CD4-positive, alpha-beta T cell treated with Interleukin-4 for 4 hours (primary cell): ENCODE measurements around the gene HS1BP3.

Experiments
- DNase-seq: peaks from one replicate; pipeline ENCODE4 v3.0.0-alpha.2; 2020

HS1BP3 gene

GRCh38 chr2:20643060-20643459 is 7.8 kb downstream of the HS1BP3 start:
- no peak for DNase-seq

GRCh38 chr2:20642055-20642971 is 8.6 kb downstream of the HS1BP3 start:
- peak; percentile 52 for DNase-seq

- no peak for DNase-seq
Measured at GRCh38 chr2:20641123-20641985, 9.5 kb downstream of the HS1BP3 start.

- no peak for DNase-seq
Measured at GRCh38 chr2:20640411-20641122, 10.3 kb downstream of the HS1BP3 start.

GRCh38 chr2:20638646-20639430 is 12.1 kb downstream of the HS1BP3 start:
- no peak for DNase-seq

DNA sequence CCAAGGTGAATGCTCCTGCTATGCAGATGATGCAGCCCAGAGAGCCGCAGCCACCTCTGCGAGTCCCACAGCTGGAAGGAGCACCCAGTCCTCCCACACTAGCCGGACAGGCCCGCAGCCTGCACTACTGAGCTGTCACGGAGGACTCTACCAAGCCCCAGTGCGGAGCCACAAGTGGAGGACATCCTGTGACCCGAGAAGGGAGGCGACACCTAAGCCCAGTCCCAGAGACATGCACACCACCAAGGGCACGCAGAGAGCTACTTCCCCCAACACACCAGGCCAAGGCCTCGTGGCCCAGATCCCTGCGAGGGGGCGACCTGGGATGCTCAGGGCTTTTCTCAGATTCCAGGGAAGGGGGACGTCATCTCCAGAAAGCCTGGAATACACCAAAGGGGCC is 12.9 kb downstream of the HS1BP3 start:
- no peak for DNase-seq

DNA sequence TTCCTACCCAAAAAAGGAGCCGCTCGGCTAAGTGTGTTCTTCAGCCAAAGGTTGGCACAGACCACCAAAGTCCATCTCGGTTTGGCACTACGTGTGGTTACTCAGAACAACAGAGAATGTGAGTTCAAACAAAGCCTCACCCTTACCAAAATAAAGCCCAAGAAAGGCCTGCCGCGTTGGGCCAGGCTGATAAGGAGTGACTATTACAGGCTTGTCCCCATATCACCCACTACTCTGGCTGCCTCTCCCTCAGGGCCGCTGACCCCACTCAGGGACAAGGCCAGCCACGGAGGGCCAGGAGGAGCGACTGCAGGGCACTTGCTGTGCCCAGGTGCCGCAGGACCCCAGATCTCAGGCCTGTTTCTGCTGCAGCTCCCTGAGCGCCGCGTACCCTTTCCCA is 13.8 kb downstream of the HS1BP3 start:
- DNase-seq = no peak

DNA sequence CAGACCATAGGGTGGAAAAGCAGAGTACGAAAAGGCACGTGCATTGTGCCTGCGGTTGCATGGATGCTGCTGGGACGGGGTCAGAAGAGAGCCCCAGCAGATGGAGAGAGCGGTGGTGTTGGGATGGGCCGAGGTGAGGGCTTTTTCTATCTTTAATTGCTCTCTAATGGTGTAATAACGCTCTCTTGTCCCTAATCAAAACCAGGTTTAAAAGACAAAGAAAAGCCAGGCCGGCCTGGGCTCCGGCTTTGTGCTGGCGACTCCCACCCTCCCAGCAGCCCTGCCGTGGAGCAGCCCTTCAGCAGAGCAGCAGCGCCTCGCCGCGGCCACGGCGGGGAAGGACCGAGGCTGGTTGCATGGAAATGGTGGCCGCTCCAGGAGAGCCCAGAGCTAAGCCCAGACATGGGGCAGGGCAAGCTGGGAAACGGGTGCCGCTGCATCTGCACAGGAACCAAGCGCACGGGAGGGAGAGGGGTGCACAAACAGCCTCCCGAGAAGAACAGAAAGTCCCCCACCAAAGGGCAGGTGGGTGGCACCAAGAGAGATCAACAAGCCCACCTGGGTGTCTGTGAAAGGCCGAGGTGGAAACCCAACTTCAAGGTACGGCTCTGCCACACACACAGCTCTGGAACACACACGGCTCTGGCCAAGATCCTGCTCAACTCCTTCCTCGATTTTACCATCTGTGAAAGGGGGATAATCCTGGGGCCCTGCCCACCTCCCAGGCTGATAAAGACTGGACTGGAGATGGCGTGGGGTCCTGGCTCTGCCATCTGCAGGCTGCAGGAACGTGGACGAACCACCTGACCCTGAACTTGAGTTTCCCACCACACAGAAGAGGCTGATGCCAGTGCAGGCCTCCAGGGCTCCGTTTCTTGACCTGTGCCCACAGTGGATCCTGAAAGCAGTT is 15.0 kb downstream of the HS1BP3 start:
- peak; percentile 11 for DNase-seq

GRCh38 chr2:20635113-20635510 is 15.8 kb downstream of the HS1BP3 start:
- DNase-seq = no peak

GRCh38 chr2:20634507-20635112 is 16.3 kb downstream of the HS1BP3 start:
- no peak for DNase-seq

GRCh38 chr2:20633794-20634506 is 16.9 kb downstream of the HS1BP3 start:
- DNase-seq = no peak

DNA sequence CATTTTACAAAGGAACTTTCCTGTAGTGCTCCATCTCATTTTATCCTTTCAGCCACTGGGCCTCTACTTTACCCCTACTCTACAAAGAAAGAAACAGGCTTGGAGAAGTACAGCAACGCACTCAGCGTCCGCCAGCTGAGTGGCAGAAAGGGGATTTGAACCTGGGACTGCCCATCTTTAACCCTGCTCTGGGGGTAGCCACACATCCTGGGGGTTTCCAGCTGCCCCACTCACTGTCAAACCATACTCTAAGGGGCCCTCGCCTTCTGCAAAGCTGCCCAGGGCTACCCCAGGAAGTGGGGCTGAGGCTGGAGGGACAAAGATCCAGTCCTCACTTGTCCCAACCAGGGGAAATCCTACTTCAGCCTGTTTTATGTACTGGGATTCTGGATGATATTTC is 17.9 kb downstream of the HS1BP3 start:
- no peak for DNase-seq

DNA sequence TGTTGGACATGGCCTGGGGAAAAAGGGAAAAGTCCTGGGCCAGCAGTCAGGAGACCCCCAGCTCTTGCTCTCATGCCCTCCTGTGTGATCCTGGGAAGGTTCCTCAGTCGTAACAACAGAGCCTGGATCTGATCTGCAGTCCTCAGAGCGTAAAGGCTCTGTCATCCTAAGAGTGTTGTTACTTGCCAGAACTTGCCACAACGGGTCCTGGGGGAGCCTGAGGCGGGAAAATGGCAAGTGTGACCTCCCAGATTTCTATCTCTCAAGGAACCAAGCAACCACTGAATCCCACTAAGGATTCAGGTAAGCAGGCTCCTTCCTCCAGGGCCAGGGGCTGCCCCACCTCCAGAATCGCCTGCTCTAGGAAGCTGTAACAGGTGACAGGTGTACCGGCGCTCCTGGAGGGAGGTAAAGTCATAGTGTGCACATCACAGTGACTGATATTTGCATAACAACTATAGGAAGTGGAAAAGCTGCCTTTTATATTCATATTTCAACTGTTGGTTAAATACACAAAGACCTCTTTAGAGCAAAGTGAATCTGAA is 18.4 kb downstream of the HS1BP3 start:
- no peak for DNase-seq

GRCh38 chr2:20631617-20632307 is 19.1 kb downstream of the HS1BP3 start:
- DNase-seq = no peak

DNA sequence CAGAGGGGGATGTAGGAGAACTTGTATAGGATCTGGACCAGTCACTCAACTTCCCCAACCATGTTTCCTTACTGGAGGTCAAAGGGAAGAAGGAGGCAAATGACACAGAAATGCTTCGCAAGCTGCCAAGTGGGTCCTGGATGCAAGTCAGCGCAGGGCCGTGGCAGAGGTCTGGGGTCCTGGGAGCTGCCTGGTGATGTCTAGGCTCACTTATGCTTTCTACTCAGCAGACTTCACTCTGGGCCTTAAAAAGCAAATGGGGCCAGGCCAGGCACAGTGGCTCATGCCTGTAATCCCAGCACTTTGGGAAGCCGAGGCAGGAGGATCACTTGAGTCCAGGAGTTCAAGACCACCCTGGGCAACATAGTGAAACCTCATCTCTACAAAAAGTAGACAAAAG is 19.9 kb downstream of the HS1BP3 start:
- no peak for DNase-seq

GRCh38 chr2:20629581-20630171 is 21.2 kb downstream of the HS1BP3 start:
- DNase-seq = no peak

DNA sequence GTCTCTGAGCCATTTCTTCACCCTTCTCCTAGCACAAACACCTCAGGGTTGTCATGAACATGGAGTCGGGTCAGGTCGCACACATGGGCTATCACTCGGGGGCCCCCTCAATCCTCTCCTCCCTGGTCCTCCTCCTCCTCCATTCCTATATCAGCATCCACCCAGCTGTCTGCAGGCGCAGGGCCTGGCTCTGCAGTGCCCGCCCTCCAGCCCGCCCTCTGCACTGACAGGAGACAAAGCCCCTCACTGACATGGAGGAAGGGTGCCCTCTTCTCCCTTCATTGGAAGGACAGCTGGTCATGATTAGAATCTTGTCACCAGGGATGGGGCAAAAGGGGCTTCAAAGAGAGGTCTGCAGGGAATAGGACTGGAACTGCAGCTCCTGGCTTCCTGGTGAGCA is 21.7 kb downstream of the HS1BP3 start:
- DNase-seq = no peak

DNA sequence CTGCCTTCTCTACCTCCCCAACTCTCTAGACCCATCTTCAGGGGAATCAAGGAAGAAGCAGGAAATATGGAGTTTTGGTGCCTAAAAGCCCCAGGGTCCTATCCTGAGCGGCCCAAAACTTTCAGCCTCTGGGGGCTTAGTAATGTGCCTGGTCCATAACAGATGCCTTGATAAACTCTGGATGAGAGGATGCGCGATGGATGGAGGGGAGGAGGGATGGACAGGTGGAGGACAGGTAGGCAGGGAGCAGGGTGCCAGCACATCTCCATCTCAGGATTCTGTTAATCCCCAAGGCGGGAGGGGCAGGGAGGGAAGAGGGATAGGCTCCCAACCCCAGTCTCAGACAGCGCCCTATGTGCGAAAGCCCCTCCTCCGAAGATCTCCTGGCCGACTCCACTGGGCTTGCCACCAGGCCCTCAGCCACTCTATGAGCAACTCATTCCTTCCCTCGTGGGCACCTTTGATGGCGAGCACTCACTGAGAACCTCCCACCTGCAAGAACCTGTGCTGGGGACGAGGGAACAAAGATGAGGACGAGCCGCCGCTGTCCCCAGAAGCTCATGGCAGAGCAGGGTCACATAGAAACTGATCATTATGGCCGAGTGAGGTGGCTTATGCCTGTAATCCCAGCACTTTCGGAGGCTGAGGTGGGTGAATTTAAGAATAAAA is 23.1 kb downstream of the HS1BP3 start:
- no peak for DNase-seq
